Hepatocyte (in vitro differentiated cells): ENCODE measurements around the gene NOL3. TPM values are rescaled to one million over a fixed set of nuclear protein-coding genes. Genes with fewer than 3 reads are reported as not detected.
A peak's percentile ranks its signal among the peaks of the same experiment; 100 is the strongest.

Experiments
- DNase-seq: peaks from one replicate; pipeline ENCODE4 v3.0.0-alpha.2; 2016; ENCODE audit warnings: low spot score
- H2AFZ ChIP-seq: fragments of 200-600 bp; sonication (generic); 2 replicates; pipeline ENCODE4 v1.6.0; 2016; ENCODE audit warnings: antibody characterized with exemption, mild to moderate bottlenecking
- H3K27ac ChIP-seq: fragments of 200-600 bp; sonication (generic); 2 replicates; pipeline ENCODE4 v1.5.1; 2016; ENCODE audit warnings: mild to moderate bottlenecking
- H3K27me3 ChIP-seq: fragments of 200-600 bp; sonication (generic); 2 replicates; pipeline ENCODE4 v1.6.1; 2016
- H3K36me3 ChIP-seq: fragments of 200-600 bp; sonication (generic); replicated peaks from 2 replicates; pipeline ENCODE4 v1.5.1; 2016; ENCODE audit warnings: low read depth; ENCODE audit not compliant: insufficient read depth
- H3K4me1 ChIP-seq: fragments of 200-600 bp; sonication (generic); 2 replicates; pipeline ENCODE4 v1.5.1; 2016; ENCODE audit warnings: mild to moderate bottlenecking, moderate library complexity; ENCODE audit not compliant: insufficient read depth
- H3K4me2 ChIP-seq: fragments of 200-600 bp; sonication (generic); 2 replicates; pipeline ENCODE4 v1.6.0; 2016
- H3K4me3 ChIP-seq: fragments of 200-600 bp; sonication (generic); 2 replicates; pipeline ENCODE4 v1.5.1; 2016; ENCODE audit warnings: mild to moderate bottlenecking
- H3K79me2 ChIP-seq: fragments of 200-600 bp; sonication (generic); 2 replicates; pipeline ENCODE4 v1.6.0; 2017; ENCODE audit warnings: mild to moderate bottlenecking
- H3K9me2 ChIP-seq: fragments of 200-600 bp; sonication (generic); replicated peaks from 2 replicates; pipeline ENCODE4 v1.6.0; 2017; ENCODE audit warnings: mild to moderate bottlenecking; ENCODE audit not compliant: insufficient read depth
- H3K9me3 ChIP-seq: fragments of 200-600 bp; sonication (generic); 2 replicates; pipeline ENCODE4 v1.5.1; 2016; ENCODE audit warnings: low read depth, mild to moderate bottlenecking
- H4K20me1 ChIP-seq: fragments of 200-600 bp; sonication (generic); 2 replicates; pipeline ENCODE4 v1.6.0; 2016; ENCODE audit warnings: mild to moderate bottlenecking; ENCODE audit not compliant: insufficient read depth, poor library complexity, severe bottlenecking
- EZH2 ChIP-seq: fragments of 200-600 bp; sonication (generic); IDR thresholded peaks from 2 replicates; pipeline ENCODE4 v1.6.1; 2016; ENCODE audit warnings: antibody characterized with exemption, mild to moderate bottlenecking, borderline replicate concordance
- EZH2phosphoT487 ChIP-seq: fragments of 200-600 bp; sonication (generic); IDR thresholded peaks from one replicate; pipeline ENCODE4 v1.6.1; 2018; ENCODE audit warnings: antibody characterized with exemption, mild to moderate bottlenecking, low read depth, moderate library complexity; ENCODE audit not compliant: unreplicated experiment, severe bottlenecking
- WGBS: methylation state at CpG from one replicate; pipeline ENCODE4 v1.1.6; 2016; ENCODE audit warnings: low lambda C conversion rate; ENCODE audit errors: missing lambda C conversion rate; 5-methylcytosine and 5-hydroxymethylcytosine counted together
- polyA plus RNA-seq: library from polyadenylated mRNA; unstranded; fragments of >200 nt; fragmentation: Nextera tagmentation; extraction: Ambion mirVana; gene quantifications from 2 replicates; pipeline ENCODE4 v1.2.1, GENCODE V29; 2016
- total RNA-seq: library from RNA; depleted of rRNA; stranded (reverse); fragments of >200 nt; gene quantifications from 2 replicates; pipeline ENCODE4 v1.2.3, GENCODE V29; 2014
- TF ChIP-seq, protein P1 (sequence below): fragments of 200-600 bp; sonication (generic); IDR thresholded peaks from 2 replicates; pipeline ENCODE4 v1.5.1; 2016; ENCODE audit warnings: antibody characterized with exemption, mild to moderate bottlenecking; ENCODE audit not compliant: poor library complexity

NOL3 gene
- total and polyA plus RNA-seq, 2 experiments from 2014 or later: 9.3 to 10.9 TPM

DNA sequence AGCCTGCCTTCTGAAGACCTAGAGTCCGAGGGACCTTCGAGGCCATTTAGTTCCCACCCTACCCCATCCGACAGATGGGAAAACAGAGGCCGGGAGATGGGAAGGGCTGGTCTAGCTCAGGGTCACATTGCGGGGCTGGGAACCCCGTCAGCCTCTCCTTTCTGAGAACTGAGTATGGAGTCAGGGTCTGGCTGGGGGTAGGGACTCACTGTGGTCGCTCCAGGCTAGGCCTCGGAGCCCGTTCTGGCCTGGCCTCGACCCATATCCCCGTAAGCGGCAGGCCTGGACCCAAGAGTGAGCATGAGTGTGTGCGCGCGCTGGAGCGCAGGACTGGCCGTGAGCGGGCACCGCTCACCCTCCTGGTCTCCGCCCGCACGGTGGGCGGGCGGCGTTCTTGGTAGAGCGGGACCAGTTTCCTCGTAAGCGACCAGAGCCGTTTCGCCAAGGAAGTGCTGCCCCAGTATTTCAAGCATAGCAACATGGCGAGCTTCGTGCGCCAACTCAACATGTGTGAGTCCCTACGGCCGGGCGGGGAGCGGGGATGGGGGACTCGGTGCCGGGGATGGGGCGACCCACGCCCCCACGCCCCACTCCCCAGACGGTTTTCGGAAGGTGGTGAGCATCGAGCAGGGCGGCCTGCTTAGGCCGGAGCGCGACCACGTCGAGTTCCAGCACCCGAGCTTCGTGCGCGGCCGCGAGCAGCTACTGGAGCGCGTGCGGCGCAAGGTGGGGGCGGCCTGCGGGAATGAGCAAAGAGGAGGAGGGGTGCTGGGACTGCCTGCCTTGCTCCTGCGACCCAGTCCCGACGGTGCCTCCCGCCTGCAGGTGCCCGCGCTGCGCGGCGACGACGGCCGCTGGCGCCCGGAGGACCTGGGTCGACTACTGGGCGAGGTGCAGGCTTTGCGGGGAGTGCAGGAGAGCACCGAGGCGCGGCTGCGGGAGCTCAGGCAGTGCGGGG, 4.9 kb upstream of the NOL3 start:
- H3K27me3 ChIP-seq: peaks cover 75% of the 10 kb centered on the region
- peaks cover 47% of the 10 kb centered on the region for H3K4me1 ChIP-seq
- no peak overlapping the region for H3K4me3 ChIP-seq
- H3K9me2 ChIP-seq: no peaks in the 10 kb centered on the region
- H3K27ac ChIP-seq: no peak overlapping the region
- peak overlapping the region; percentile 90 for H3K4me2 ChIP-seq
- peaks cover 4% of the 10 kb centered on the region for H4K20me1 ChIP-seq
- WGBS: 8% methylated on average over 72 of the region's 85 CpGs
- H3K79me2 ChIP-seq: no peaks in the 10 kb centered on the region
- H2AFZ ChIP-seq: peak overlapping the region; percentile 26
- no peak for DNase-seq
- TF ChIP-seq, protein P1, sequence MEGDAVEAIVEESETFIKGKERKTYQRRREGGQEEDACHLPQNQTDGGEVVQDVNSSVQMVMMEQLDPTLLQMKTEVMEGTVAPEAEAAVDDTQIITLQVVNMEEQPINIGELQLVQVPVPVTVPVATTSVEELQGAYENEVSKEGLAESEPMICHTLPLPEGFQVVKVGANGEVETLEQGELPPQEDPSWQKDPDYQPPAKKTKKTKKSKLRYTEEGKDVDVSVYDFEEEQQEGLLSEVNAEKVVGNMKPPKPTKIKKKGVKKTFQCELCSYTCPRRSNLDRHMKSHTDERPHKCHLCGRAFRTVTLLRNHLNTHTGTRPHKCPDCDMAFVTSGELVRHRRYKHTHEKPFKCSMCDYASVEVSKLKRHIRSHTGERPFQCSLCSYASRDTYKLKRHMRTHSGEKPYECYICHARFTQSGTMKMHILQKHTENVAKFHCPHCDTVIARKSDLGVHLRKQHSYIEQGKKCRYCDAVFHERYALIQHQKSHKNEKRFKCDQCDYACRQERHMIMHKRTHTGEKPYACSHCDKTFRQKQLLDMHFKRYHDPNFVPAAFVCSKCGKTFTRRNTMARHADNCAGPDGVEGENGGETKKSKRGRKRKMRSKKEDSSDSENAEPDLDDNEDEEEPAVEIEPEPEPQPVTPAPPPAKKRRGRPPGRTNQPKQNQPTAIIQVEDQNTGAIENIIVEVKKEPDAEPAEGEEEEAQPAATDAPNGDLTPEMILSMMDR: no peak
- TF ChIP-seq EZH2phosphoT487 (peak; percentile 63), EZH2 (peak; percentile 90)
- H3K9me3 ChIP-seq: no peaks in the 10 kb centered on the region
- H3K36me3 ChIP-seq: no peaks in the 10 kb centered on the region

DNA sequence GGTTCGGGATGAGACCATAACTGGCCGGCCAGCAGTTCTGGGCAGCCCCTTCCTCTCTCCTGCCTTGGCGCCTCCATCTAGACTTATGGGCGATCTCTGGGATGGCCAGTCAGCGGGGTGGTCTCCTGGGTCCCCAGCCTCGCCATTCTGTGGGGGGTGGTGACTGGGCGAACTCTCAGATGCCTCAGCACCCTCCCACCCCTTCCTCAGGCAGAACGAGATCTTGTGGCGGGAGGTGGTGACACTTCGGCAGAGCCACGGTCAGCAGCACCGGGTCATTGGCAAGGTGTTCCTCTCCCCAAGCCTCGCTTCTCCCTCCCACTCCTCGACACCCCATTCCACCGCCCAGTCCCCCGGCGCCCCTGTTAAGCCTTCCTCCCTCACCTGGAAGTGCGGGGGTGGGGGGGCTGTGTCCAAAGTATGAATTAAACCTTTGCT, 4.2 kb upstream of the NOL3 start:
- H3K27me3 ChIP-seq: peaks cover 75% of the 10 kb centered on the region
- peaks cover 50% of the 10 kb centered on the region for H3K4me1 ChIP-seq
- WGBS: 18% methylated on average over 13 of the region's 18 CpGs

DNA sequence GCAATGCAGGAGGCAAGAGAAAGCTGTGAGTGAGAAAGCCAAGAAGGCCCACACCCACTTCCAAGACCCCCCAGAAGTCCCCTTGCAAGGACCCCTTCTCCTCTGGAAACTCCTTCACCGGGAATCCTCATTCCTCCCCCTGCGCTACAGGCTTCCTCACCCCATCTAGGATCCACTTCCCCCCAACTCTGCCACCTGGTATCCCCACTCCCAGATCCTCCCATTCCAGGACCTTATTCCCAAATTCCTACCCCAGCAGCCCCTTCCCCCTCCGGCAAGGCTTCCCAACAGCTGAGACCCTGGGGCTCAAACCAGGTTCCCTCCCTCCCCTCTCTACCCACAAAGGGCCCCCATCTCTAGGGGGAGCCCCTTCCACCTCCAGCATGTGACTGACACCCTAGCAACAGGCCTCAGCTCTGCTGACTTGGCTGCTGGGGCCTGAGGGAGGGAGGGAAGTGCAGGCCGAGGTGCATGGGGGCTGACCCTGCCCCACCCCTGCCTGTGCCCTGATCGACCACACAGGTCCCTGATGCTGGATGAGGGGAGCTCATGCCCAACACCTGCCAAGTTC, 3.7 kb upstream of the NOL3 start:
- 78% methylated on average over 4 of the region's 5 CpGs for WGBS
- H3K27me3 ChIP-seq: peaks cover 70% of the 10 kb centered on the region
- TF ChIP-seq EZH2 (no peak), EZH2phosphoT487 (no peak)
- TF ChIP-seq, protein P1: no peak
- no peak overlapping the region for H3K4me3 ChIP-seq
- H3K36me3 ChIP-seq: no peaks in the 10 kb centered on the region
- peaks cover 2% of the 10 kb centered on the region for H4K20me1 ChIP-seq
- H3K27ac ChIP-seq: no peak overlapping the region
- no peak for DNase-seq
- H2AFZ ChIP-seq: no peak overlapping the region
- no peaks in the 10 kb centered on the region for H3K9me2 ChIP-seq
- peaks cover 48% of the 10 kb centered on the region for H3K4me1 ChIP-seq
- no peak overlapping the region for H3K4me2 ChIP-seq
- H3K79me2 ChIP-seq: no peaks in the 10 kb centered on the region
- H3K9me3 ChIP-seq: no peaks in the 10 kb centered on the region

More for the DNA sequence above, 4.2 kb upstream of the NOL3 start:
- Histone ChIP-seq H4K20me1 (peaks cover 4% of the 10 kb centered on the region), H3K9me3 (no peaks in the 10 kb centered on the region), H2AFZ (no peak overlapping the region), H3K27ac (no peak overlapping the region), H3K4me2 (no peak overlapping the region), H3K9me2 (no peaks in the 10 kb centered on the region), H3K4me3 (no peak overlapping the region), H3K36me3 (no peaks in the 10 kb centered on the region), H3K79me2 (no peaks in the 10 kb centered on the region)
- DNase-seq: no peak
- TF ChIP-seq, protein P1: no peak
- TF ChIP-seq EZH2: no peak
- TF ChIP-seq EZH2phosphoT487: no peak
